HG03097 (cell line): ENCODE results near the gene CFHR4.
"Not testable (repeated sequence)": the region's sequence is repeated elsewhere in the genome, so short reads cannot be mapped to it uniquely, and the experiment has no call there.

Experiments used
- ATAC-seq: cut with Tn5 transposase; IDR thresholded peaks from one replicate; pipeline ENCODE4 v1.9.1; 2021; ENCODE audit not compliant: unreplicated experiment, low FRiP score

CFHR4 gene

GRCh38 chr1:196887515-196888239 is at the start of gene CFHR4:
Gene CFHR4 (plus strand): TSS chr1:196888052. CDS start chr1:196888151, 99 bp downstream.
- peak; percentile 99 for ATAC-seq

GRCh38 chr1:196849613-196850492 is 38.0 kb upstream of the CFHR4 start:
- ATAC-seq, result peak; percentile 83

- ATAC-seq, result no peak
Observed at GRCh38 chr1:196856053-196856452, 31.8 kb upstream of the CFHR4 start.

GRCh38 chr1:196857188-196857587 is 30.7 kb upstream of the CFHR4 start:
- ATAC-seq, result no peak

- no peak for ATAC-seq
Observed at GRCh38 chr1:196858811-196859210, 29.0 kb upstream of the CFHR4 start.

- no peak for ATAC-seq
Observed at GRCh38 chr1:196860323-196860884, 27.4 kb upstream of the CFHR4 start.

GRCh38 chr1:196861429-196861828 is 26.4 kb upstream of the CFHR4 start:
- no peak for ATAC-seq

- ATAC-seq, result no peak
Observed at GRCh38 chr1:196866974-196867373, 20.9 kb upstream of the CFHR4 start.

GRCh38 chr1:196873385-196873784 is 14.5 kb upstream of the CFHR4 start:
- no peak for ATAC-seq

- ATAC-seq, result no peak
Observed at GRCh38 chr1:196875935-196876334, 11.9 kb upstream of the CFHR4 start.

- no peak for ATAC-seq
Observed at GRCh38 chr1:196877964-196878363, 9.9 kb upstream of the CFHR4 start.

GRCh38 chr1:196886560-196886959 is 1.3 kb upstream of the CFHR4 start:
- not testable (repeated sequence) for ATAC-seq

- no peak for ATAC-seq
Observed at GRCh38 chr1:196890668-196891067, 2.8 kb downstream of the CFHR4 start.

- no peak for ATAC-seq
Observed at GRCh38 chr1:196891251-196891650, 3.4 kb downstream of the CFHR4 start.

- ATAC-seq, result no peak
Observed at GRCh38 chr1:196896355-196896754, 8.5 kb downstream of the CFHR4 start.

- ATAC-seq, result no peak
Observed at GRCh38 chr1:196897158-196897828, 9.4 kb downstream of the CFHR4 start.

- ATAC-seq, result no peak
Observed at GRCh38 chr1:196902344-196902743, 14.5 kb downstream of the CFHR4 start.

- no peak for ATAC-seq
Observed at GRCh38 chr1:196910215-196910614, 22.4 kb downstream of the CFHR4 start.

GRCh38 chr1:196912283-196912682 is 24.4 kb downstream of the CFHR4 start:
- not testable (repeated sequence) for ATAC-seq

GRCh38 chr1:196926839-196927238 is 39.0 kb downstream of the CFHR4 start:
- not testable (repeated sequence) for ATAC-seq

GRCh38 chr1:196932853-196933252 is 45.0 kb downstream of the CFHR4 start:
- ATAC-seq, result not testable (repeated sequence)
